GM12874 (cell line): ENCODE data around the gene DDHD1.

Experiments used
- CTCF ChIP-seq: IDR thresholded peaks from 2 replicates; pipeline ENCODE4 v1.5.1; 2011; ENCODE audit warnings: low read depth, mild to moderate bottlenecking, control low read depth, low read length, moderate library complexity; ENCODE audit not compliant: insufficient read depth

Gene DDHD1

GRCh38 chr14:53127832-53128231 is 25.3 kb downstream of the DDHD1 start:
- no peak for TF ChIP-seq CTCF

- TF ChIP-seq CTCF = no peak
Observed at GRCh38 chr14:53127151-53127550, 26.0 kb downstream of the DDHD1 start.

GRCh38 chr14:53126731-53127130 is 26.4 kb downstream of the DDHD1 start:
- TF ChIP-seq CTCF = no peak

- TF ChIP-seq CTCF = no peak
Observed at GRCh38 chr14:53124786-53125185, 28.3 kb downstream of the DDHD1 start.

GRCh38 chr14:53113989-53114388 is 39.1 kb downstream of the DDHD1 start:
- no peak for TF ChIP-seq CTCF

GRCh38 chr14:53110096-53110495 is 43.0 kb downstream of the DDHD1 start:
- TF ChIP-seq CTCF = no peak

- TF ChIP-seq CTCF = no peak
Observed at GRCh38 chr14:53109105-53110041, 43.8 kb downstream of the DDHD1 start.
